Neutrophil (primary cell): ENCODE data around the gene FGFRL1.

ENCODE experiments used
- H3K27ac ChIP-seq: fragments of 200-600 bp; sonication (generic); 2 replicates; pipeline ENCODE4 v1.5.1; 2016; ENCODE audit warnings: mild to moderate bottlenecking, moderate library complexity
- H3K27me3 ChIP-seq: fragments of 200-600 bp; sonication (generic); 2 replicates; pipeline ENCODE4 v1.6.0; 2016; ENCODE audit warnings: mild to moderate bottlenecking
- H3K36me3 ChIP-seq: fragments of 200-600 bp; sonication (generic); 2 replicates; pipeline ENCODE4 v1.5.1; 2017
- H3K4me1 ChIP-seq, 2 experiments: fragments of 200-600 bp in 1 of 2; sonication (generic) in 1 of 2; 1 replicate in 1 of 2; 2 replicates in 1 of 2; pipeline versions ENCODE4 v1.5.1 to v1.6.1; 2013 to 2016; ENCODE audit warnings: low read depth in 1 of 2, low read length in 1 of 2, mild to moderate bottlenecking in 1 of 2, moderate library complexity in 1 of 2; ENCODE audit not compliant: control insufficient read depth in 1 of 2, insufficient read depth in 1 of 2
- H3K4me3 ChIP-seq, 2 experiments: fragments of 200-600 bp in 1 of 2; sonication (generic) in 1 of 2; 1 replicate in 1 of 2; 2 replicates in 1 of 2; pipeline ENCODE4 v1.5.1; 2013 to 2016; ENCODE audit warnings: low read depth in 1 of 2, low read length in 1 of 2, mild to moderate bottlenecking in 1 of 2, moderate library complexity in 1 of 2
- H3K9me3 ChIP-seq: fragments of 200-600 bp; sonication (generic); 2 replicates; pipeline ENCODE4 v1.5.1; 2016
- CTCF ChIP-seq: fragments of 200-600 bp; sonication (generic); IDR thresholded peaks from 2 replicates; pipeline ENCODE4 v1.5.1; 2016; ENCODE audit warnings: antibody characterized with exemption

FGFRL1 gene

GRCh38 chr4:1056671-1057402 lies 45.4 kb downstream of the FGFRL1 start:
- Histone ChIP-seq H3K4me1 (no peaks in the 10 kb centered on the region), H3K4me3 (no peak overlapping the region), H3K27me3 (peaks cover 59% of the 10 kb centered on the region), H3K27ac (no peak overlapping the region), H3K9me3 (no peaks in the 10 kb centered on the region), H3K36me3 (no peaks in the 10 kb centered on the region)
- no peak for TF ChIP-seq CTCF

DNA sequence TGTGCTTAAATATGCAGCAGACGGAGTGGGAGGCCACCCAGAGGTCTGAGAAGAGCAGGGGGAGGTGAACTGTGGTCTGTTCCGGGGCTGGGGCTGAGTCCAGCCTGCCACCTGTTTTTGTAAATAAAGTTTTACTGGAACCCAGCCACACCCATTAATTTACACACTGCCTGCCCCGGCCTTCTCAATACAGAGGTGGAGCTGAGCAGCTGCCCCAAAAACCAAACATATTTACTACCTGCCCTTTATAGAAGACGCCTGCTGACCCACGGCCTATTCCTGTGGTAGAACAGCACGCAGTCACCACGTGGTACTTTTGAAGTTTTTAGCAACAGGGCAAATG lies 45.9 kb downstream of the FGFRL1 start:
- H3K36me3 ChIP-seq, result no peaks in the 10 kb centered on the region
- TF ChIP-seq CTCF, result no peak
- no peak overlapping the region for H3K4me3 ChIP-seq
- H3K9me3 ChIP-seq, result no peaks in the 10 kb centered on the region
- peaks cover 59% of the 10 kb centered on the region for H3K27me3 ChIP-seq
- no peaks in the 10 kb centered on the region for H3K4me1 ChIP-seq
- H3K27ac ChIP-seq, result no peak overlapping the region

- TF ChIP-seq CTCF, result no peak
- Histone ChIP-seq H3K4me3 (no peak overlapping the region), H3K9me3 (no peaks in the 10 kb centered on the region), H3K4me1 (no peaks in the 10 kb centered on the region), H3K27me3 (peaks cover 59% of the 10 kb centered on the region), H3K36me3 (no peaks in the 10 kb centered on the region), H3K27ac (no peak overlapping the region)
Observed at GRCh38 chr4:1058198-1058996, 47.0 kb downstream of the FGFRL1 start.

DNA sequence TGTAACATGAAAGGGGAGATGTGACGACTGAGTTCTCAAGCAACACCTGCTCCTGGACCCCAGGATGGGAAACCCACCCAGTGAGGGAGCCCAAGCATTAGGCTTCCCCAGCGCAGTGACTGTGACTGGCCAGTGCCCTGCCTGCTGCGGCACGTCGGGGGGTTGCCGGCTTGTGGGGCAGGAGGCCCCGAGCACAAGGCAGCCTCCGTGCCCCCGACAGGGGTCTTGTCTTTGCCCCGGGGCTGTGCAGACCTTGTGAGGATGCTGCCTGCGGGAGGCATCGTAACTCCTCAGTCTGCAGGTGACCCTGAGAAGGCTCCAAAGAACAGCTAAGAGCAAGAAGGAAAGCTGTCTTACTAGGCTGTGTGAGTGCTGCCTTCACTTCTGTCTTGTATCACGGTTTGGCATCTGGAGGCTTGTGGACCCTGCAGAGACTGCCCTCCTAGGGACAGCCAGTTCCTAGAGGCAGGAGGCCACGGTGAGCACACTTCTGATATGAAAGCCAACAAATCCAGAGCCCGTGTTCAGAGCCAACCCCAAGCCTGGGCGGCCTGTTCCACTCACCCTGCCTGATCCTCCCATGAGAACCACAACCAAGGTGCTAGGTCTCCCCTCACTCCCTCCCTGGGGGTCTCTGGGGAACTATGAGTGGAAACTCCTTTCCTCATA lies 47.7 kb downstream of the FGFRL1 start:
- no peak for TF ChIP-seq CTCF
- no peak overlapping the region for H3K4me3 ChIP-seq
- no peaks in the 10 kb centered on the region for H3K36me3 ChIP-seq
- no peaks in the 10 kb centered on the region for H3K9me3 ChIP-seq
- peaks cover 55% of the 10 kb centered on the region for H3K27me3 ChIP-seq
- no peak overlapping the region for H3K27ac ChIP-seq
- H3K4me1 ChIP-seq, result no peaks in the 10 kb centered on the region

- Histone ChIP-seq H3K36me3 (no peaks in the 10 kb centered on the region), H3K9me3 (no peaks in the 10 kb centered on the region), H3K27me3 (peaks cover 60% of the 10 kb centered on the region), H3K4me1 (no peaks in the 10 kb centered on the region), H3K27ac (no peak overlapping the region), H3K4me3 (no peak overlapping the region)
- no peak for TF ChIP-seq CTCF
Observed at GRCh38 chr4:1060121-1060520, 48.7 kb downstream of the FGFRL1 start.
